Measurements from ENCODE around the gene PIGV. TPM values are rescaled to one million over a fixed set of nuclear protein-coding genes. Genes with fewer than 3 reads are reported as not detected.

The PIGV gene
- total and polyA plus RNA-seq, 2 of the 4 experiments (the other 2 are of a cell fraction): 7.2 to 10.6 TPM

DNA sequence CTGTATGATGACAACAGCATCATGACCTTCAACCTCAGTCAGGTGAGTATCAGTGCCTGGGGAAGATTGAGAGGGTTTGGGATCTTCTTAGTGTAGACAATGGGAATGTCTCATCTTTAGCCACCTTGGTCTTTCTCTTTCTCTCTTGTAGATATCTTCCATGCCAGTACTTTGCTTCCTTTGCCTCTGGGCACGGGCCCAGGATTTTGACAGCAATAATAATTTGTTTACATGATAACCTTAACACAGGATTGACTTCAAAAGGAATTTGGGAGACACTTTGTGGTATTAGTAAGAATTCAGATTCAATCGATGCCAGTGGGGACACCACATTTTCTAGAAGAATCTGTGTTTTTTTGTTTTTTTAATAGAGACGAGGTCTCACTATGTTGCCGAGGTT is 12.1 kb upstream of the PIGV start:
- Histone ChIP-seq H3K9ac (ENCODE audit: low read depth, low read length) (no peak overlapping the region), H3K9me1 (ENCODE audit: insufficient read depth, low read length) (peaks cover 52% of the 10 kb centered on the region), H3K27me3 (ENCODE audit: control insufficient read depth, insufficient read depth, low read length) (no peaks in the 10 kb centered on the region), H3K4me2 (ENCODE audit: low read depth, low read length) (no peak overlapping the region), H4K5ac (ENCODE audit: low read depth, low read length) (peak overlapping the region; percentile 4; the same call in 1 of the 2 replicates), H3K27ac (ENCODE audit: insufficient read depth, low read length) (peak overlapping the region; percentile 39; the same call in 1 of the 2 replicates), H2BK20ac (ENCODE audit: low read depth, low read length) (0 out of 2 replicates have a peak overlapping the region, but pooled peaks have one; percentile 45), H3K36me3 (ENCODE audit: control insufficient read depth, insufficient read depth, low read length) (peaks cover 77% of the 10 kb centered on the region), H3K14ac (replicated peaks; ENCODE audit: low read depth, low read length) (0 out of 2 replicates have a peak overlapping the region, but pooled peaks have one; percentile 22), H4K91ac (ENCODE audit: insufficient read depth, low read depth, low read length) (peak overlapping the region; percentile 7; the same call in 1 of the 2 replicates), H4K8ac (ENCODE audit: low read depth in 2 of 2, low read length in 2 of 2) (peak overlapping the region in 1 of 2 experiments; percentile 29; a peak in 1 of 4 replicates), H3K4me3 (ENCODE audit: insufficient read depth, low read depth, low read length) (no peak overlapping the region), H3K79me1 (ENCODE audit: low read depth in 1 of 2, low read length in 2 of 2) (peaks cover 46 to 76% of the 10 kb centered on the region in 2 experiments), H3K4me1 (ENCODE audit: control insufficient read depth, insufficient read depth, low read length) (peaks cover 26% of the 10 kb centered on the region), H3K9me3 (ENCODE audit: control insufficient read depth, insufficient read depth, low read length) (no peaks in the 10 kb centered on the region), H2BK5ac (ENCODE audit: low read depth, low read length, poor library complexity, severe bottlenecking) (peak overlapping the region; percentile 68), H2BK120ac (ENCODE audit: low read depth, low read length) (0 out of 2 replicates have a peak overlapping the region, but pooled peaks have one; percentile 11), H2BK15ac (ENCODE audit: low read depth, low read length) (peak overlapping the region; percentile 5; the same call in 1 of the 3 replicates), H3K23ac (ENCODE audit: low read depth, low read length) (peak overlapping the region; percentile 18; the same call in 1 of the 2 replicates), H3K18ac (ENCODE audit: low read depth, low read length) (no peak overlapping the region), H2AK5ac (ENCODE audit: low read depth, low read length) (0 out of 2 replicates have a peak overlapping the region, but pooled peaks have one; percentile 11), H2AK9ac (replicated peaks; ENCODE audit: low read depth, low read length, poor library complexity) (no peak overlapping the region), H2AFZ (replicated peaks; ENCODE audit: low read length, poor library complexity) (no peak overlapping the region), H4K20me1 (ENCODE audit: insufficient read depth, low read length) (peaks cover 25% of the 10 kb centered on the region), H3K4ac (ENCODE audit: low read depth, low read length) (peak overlapping the region; percentile 54), H3K56ac (ENCODE audit: extremely low read depth, insufficient read depth, low read length) (no peak overlapping the region)
- dilution Hi-C loops (cut with HindIII; ENCODE audit: low sequenced_read_pairs, unreplicated experiment) (loop anchor here (25.0 kb wide), 1 partner anchor 188 kb away; no protein-coding TSS in a partner anchor), intact Hi-C loops (cut with micrococcal nuclease) (no loop called here), in situ Hi-C loops (cut with MboI; ENCODE audit: low sequenced_read_pairs) (no loop called here)
- WGBS, 2 experiments (ENCODE audit: extremely low coverage in 2 of 2, insufficient read length in 1 of 2): no CpG with 5 or more reads among the region's 4 CpGs
- ChIA-PET CTCF (no interaction called here), POLR2A (ENCODE audit: unreplicated experiment) (no interaction called here)
- BruUV-seq (replicated peaks): no TSS peak
- TF ChIP-seq MXI1 (IDR thresholded peaks at IDR 0.05; ENCODE audit: borderline replicate concordance, low read depth, low read length): no peak
- TF ChIP-seq RAD21 (IDR thresholded peaks at IDR 0.05; ENCODE audit: low read length): no peak
- TF ChIP-seq MAFK (IDR thresholded peaks at IDR 0.05; ENCODE audit: low read depth, low read length): no peak
- TF ChIP-seq CEBPB (IDR thresholded peaks at IDR 0.05; ENCODE audit: low read depth, low read length): no peak
- no peak for TF ChIP-seq RFX5 (IDR thresholded peaks at IDR 0.05; ENCODE audit: low read depth, low read length)
- no peak for TF ChIP-seq CHD1 (IDR thresholded peaks at IDR 0.05; ENCODE audit: low read depth, low read length)
- no peak for TF ChIP-seq RCOR1 (IDR thresholded peaks at IDR 0.05; ENCODE audit: insufficient replicate concordance, low read length)
- TF ChIP-seq, protein P1, sequence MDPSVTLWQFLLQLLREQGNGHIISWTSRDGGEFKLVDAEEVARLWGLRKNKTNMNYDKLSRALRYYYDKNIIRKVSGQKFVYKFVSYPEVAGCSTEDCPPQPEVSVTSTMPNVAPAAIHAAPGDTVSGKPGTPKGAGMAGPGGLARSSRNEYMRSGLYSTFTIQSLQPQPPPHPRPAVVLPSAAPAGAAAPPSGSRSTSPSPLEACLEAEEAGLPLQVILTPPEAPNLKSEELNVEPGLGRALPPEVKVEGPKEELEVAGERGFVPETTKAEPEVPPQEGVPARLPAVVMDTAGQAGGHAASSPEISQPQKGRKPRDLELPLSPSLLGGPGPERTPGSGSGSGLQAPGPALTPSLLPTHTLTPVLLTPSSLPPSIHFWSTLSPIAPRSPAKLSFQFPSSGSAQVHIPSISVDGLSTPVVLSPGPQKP (IDR thresholded peaks at IDR 0.05; ENCODE audit: borderline replicate concordance, low read depth, low read length): no peak
- no peak for TF ChIP-seq FOS (IDR thresholded peaks at IDR 0.05; ENCODE audit: low read depth, low read length)
- no peak for TF ChIP-seq NFE2L2 (IDR thresholded peaks at IDR 0.05; ENCODE audit: low read depth, low read length)
- TF ChIP-seq MAZ (IDR thresholded peaks at IDR 0.05; ENCODE audit: borderline replicate concordance, low read depth, low read length): no peak
- TF ChIP-seq, protein P2, sequence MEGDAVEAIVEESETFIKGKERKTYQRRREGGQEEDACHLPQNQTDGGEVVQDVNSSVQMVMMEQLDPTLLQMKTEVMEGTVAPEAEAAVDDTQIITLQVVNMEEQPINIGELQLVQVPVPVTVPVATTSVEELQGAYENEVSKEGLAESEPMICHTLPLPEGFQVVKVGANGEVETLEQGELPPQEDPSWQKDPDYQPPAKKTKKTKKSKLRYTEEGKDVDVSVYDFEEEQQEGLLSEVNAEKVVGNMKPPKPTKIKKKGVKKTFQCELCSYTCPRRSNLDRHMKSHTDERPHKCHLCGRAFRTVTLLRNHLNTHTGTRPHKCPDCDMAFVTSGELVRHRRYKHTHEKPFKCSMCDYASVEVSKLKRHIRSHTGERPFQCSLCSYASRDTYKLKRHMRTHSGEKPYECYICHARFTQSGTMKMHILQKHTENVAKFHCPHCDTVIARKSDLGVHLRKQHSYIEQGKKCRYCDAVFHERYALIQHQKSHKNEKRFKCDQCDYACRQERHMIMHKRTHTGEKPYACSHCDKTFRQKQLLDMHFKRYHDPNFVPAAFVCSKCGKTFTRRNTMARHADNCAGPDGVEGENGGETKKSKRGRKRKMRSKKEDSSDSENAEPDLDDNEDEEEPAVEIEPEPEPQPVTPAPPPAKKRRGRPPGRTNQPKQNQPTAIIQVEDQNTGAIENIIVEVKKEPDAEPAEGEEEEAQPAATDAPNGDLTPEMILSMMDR (conservative IDR thresholded peaks at IDR 0.05; ENCODE audit: low read depth, low read length): no peak
- TF ChIP-seq SMC3 (IDR thresholded peaks at IDR 0.05; ENCODE audit: low read depth, low read length): no peak
- no peak for TF ChIP-seq BHLHE40 (IDR thresholded peaks at IDR 0.05; ENCODE audit: low read depth, low read length)
- DNase-seq (no peak), ATAC-seq (ENCODE audit: low read depth) (no peak)
